GM18873 (cell line): ENCODE data around the gene UBL4A.

Source experiments
- ATAC-seq: cut with Tn5 transposase; IDR thresholded peaks from one replicate; pipeline ENCODE4 v1.9.1; 2021; ENCODE audit warnings: mild to moderate bottlenecking, moderate library complexity, moderate number of reproducible peaks; ENCODE audit not compliant: unreplicated experiment, low FRiP score

The UBL4A gene

GRCh38 chrX:154484255-154485149 is 1.9 kb downstream of the UBL4A start:
- ATAC-seq = no peak

GRCh38 chrX:154483325-154483724 is 3.1 kb downstream of the UBL4A start:
- no peak for ATAC-seq

- no peak for ATAC-seq
Observed at GRCh38 chrX:154482786-154483185, 3.6 kb downstream of the UBL4A start.

- ATAC-seq = no peak
Observed at GRCh38 chrX:154481911-154482601, 4.4 kb downstream of the UBL4A start.

- no peak for ATAC-seq
Observed at GRCh38 chrX:154481195-154481594, 5.2 kb downstream of the UBL4A start.

- peak; percentile 75 for ATAC-seq
Observed at GRCh38 chrX:154478728-154479622, 7.4 kb downstream of the UBL4A start, which contains the start of gene LAGE3. TSS of gene LAGE3 (minus strand) at chrX:154479281. CDS start at chrX:154478915, 366 bp downstream.

- ATAC-seq = no peak
Observed at GRCh38 chrX:154477891-154478477, 8.4 kb downstream of the UBL4A start.

GRCh38 chrX:154476821-154477220 is 9.6 kb downstream of the UBL4A start:
- ATAC-seq = no peak

GRCh38 chrX:154473683-154474082 is 12.7 kb downstream of the UBL4A start:
- ATAC-seq = no peak

- no peak for ATAC-seq
Observed at GRCh38 chrX:154472685-154473632, 13.5 kb downstream of the UBL4A start.

- no peak for ATAC-seq
Observed at GRCh38 chrX:154471839-154472684, 14.4 kb downstream of the UBL4A start.

- no peak for ATAC-seq
Observed at GRCh38 chrX:154470914-154471568, 15.4 kb downstream of the UBL4A start.

GRCh38 chrX:154470434-154470833 is 16.0 kb downstream of the UBL4A start:
- no peak for ATAC-seq

GRCh38 chrX:154469880-154470279 is 16.5 kb downstream of the UBL4A start:
- ATAC-seq = no peak

- no peak for ATAC-seq
Observed at GRCh38 chrX:154469114-154469513, 17.3 kb downstream of the UBL4A start.

GRCh38 chrX:154468217-154468616 is 18.2 kb downstream of the UBL4A start:
- no peak for ATAC-seq

- no peak for ATAC-seq
Observed at GRCh38 chrX:154467556-154467955, 18.9 kb downstream of the UBL4A start.

GRCh38 chrX:154466907-154467306 is 19.5 kb downstream of the UBL4A start:
- ATAC-seq = no peak
